Measurements from ENCODE around the gene EVA1C. TPM values are rescaled to one million over a fixed set of nuclear protein-coding genes. Genes with fewer than 3 reads are reported as not detected.
A peak's percentile ranks its signal among the peaks of the same experiment; 100 is the strongest.
"Not testable (repeated sequence)": the region's sequence is repeated elsewhere in the genome, so short reads cannot be mapped to it uniquely, and the experiment has no call there.

The EVA1C gene
- total RNA-seq, 1 donor from 2014 or later = 2.1 TPM

DNA sequence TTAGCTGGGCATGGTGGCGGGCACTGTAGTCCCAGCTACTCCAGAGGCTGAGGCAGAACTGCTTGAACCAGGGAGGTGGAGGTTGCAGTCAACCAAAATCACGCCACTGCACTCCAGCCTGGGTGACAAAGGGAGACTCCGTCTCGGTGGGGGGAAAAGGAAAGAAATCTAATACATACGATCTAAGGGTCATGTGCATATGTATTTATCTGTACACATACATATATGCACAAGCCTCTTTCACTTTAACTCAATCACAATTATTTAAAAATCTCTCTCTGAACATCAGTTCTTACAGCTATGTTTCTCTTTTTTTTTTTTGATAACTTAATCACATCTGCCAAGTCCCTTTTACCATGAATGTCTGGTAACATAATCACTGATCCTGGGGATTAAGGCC, 34.7 kb downstream of the EVA1C start:
- H3K27ac Mint-ChIP-seq = no peak overlapping the region

DNA sequence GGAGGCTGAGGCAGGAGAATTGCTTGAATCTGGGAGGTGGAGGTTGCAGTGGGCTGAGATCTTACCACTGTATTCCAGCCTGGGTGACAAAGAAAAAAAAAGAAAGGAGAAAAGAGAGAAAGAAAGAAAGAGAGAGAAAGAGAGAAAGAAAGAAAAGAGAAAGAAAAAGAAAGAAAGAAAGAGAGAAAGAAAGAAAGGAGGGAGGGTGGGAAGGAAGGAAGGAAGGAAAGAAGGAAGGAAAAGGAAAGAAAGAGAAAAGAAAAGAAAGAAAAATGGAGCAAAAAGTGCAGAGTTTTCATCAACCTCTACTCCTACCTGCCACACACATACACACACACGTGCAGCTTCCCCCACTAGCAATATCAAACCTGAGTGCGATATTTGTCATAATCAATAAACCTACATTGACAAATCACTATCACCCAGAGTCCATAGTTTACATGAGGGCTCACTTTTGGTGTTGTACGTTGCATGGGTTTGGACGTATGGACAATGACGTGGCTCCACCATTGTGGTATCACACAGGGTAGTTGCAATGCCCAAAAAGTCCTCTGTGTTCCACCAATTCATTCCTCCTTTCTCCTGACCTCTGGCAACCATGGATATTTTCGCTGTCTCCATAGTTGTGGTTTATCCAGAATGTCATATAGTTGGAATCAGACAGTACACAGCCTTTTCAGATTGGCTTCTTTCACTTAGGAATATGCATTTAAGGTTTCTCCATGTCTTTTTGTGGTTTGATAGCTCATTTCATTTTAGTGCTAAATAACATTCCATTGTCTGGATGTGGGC, 36.5 kb downstream of the EVA1C start:
- TF ChIP-seq, protein P1, sequence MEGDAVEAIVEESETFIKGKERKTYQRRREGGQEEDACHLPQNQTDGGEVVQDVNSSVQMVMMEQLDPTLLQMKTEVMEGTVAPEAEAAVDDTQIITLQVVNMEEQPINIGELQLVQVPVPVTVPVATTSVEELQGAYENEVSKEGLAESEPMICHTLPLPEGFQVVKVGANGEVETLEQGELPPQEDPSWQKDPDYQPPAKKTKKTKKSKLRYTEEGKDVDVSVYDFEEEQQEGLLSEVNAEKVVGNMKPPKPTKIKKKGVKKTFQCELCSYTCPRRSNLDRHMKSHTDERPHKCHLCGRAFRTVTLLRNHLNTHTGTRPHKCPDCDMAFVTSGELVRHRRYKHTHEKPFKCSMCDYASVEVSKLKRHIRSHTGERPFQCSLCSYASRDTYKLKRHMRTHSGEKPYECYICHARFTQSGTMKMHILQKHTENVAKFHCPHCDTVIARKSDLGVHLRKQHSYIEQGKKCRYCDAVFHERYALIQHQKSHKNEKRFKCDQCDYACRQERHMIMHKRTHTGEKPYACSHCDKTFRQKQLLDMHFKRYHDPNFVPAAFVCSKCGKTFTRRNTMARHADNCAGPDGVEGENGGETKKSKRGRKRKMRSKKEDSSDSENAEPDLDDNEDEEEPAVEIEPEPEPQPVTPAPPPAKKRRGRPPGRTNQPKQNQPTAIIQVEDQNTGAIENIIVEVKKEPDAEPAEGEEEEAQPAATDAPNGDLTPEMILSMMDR (IDR thresholded peaks at IDR 0.05; ENCODE audit: unreplicated experiment) = no peak
- DNase-seq (ENCODE audit: low spot score in 2 of 2, unreplicated experiment in 2 of 2) = no peak
- no peak overlapping the region for H3K4me3 Mint-ChIP-seq
- H3K27me3 Mint-ChIP-seq (ENCODE audit: low read depth) = peaks cover 15% of the 10 kb centered on the region
- peaks cover 5% of the 10 kb centered on the region for H3K4me1 Mint-ChIP-seq
- no peak overlapping the region for H3K27ac Mint-ChIP-seq
- peaks cover 7% of the 10 kb centered on the region for H3K9me3 Mint-ChIP-seq
- H3K36me3 Mint-ChIP-seq = peaks cover 1% of the 10 kb centered on the region

More for the DNA sequence above, 34.7 kb downstream of the EVA1C start:
- peaks cover 16% of the 10 kb centered on the region for H3K27me3 Mint-ChIP-seq (ENCODE audit: low read depth)
- TF ChIP-seq, protein P1 (IDR thresholded peaks at IDR 0.05; ENCODE audit: unreplicated experiment) = no peak
- H3K4me3 Mint-ChIP-seq = no peak overlapping the region
- DNase-seq (ENCODE audit: low spot score in 2 of 2, unreplicated experiment in 2 of 2) = no peak
- H3K36me3 Mint-ChIP-seq = peaks cover 1% of the 10 kb centered on the region
- H3K9me3 Mint-ChIP-seq = peaks cover 11% of the 10 kb centered on the region
- peaks cover 5% of the 10 kb centered on the region for H3K4me1 Mint-ChIP-seq

DNA sequence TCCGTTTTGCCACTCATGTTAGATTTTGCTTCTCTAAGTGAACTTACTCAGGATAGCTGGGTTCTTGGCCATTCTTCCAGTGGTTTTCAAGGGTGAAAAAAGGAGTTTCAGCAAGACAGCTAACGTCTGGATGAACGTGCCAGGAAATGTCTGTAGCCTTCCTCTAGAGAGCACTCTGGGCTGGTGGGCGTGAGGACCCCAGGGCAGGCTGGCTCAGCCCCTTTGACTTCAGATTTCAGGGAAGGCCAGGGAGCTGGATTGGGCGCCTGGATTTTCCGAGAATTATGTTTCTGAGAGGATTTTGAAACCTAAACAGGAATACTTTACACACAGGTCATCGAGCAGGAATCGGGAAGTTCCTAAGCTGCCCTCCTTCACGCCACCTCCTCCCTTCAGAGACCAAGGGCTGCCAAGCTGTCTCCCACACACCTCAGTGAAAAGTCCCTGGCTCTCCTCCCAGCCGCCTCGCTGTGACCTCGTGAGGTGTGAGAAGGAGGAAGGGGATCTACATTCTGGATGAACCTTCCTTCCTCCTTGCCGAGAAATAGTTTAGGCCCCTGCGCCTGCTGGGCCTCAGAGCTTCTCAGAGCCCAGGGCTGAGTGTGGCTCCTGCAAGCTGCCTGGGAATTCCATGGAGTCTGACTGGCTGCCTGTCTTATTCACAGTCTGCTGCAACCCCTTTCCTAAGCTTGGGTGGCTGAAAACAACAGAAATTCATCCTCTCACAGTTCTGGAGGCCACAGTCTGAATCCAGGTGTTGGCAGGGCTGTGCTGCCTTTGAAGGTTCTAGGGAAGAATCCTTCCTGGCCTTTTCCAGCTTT, 38.6 kb downstream of the EVA1C start:
- not testable (repeated sequence) for H3K9me3 Mint-ChIP-seq
- H3K27ac Mint-ChIP-seq = peak overlapping the region; percentile 83
- peak in 1 of 2 experiments; percentile 42 for DNase-seq (ENCODE audit: low spot score in 2 of 2, unreplicated experiment in 2 of 2)

DNA sequence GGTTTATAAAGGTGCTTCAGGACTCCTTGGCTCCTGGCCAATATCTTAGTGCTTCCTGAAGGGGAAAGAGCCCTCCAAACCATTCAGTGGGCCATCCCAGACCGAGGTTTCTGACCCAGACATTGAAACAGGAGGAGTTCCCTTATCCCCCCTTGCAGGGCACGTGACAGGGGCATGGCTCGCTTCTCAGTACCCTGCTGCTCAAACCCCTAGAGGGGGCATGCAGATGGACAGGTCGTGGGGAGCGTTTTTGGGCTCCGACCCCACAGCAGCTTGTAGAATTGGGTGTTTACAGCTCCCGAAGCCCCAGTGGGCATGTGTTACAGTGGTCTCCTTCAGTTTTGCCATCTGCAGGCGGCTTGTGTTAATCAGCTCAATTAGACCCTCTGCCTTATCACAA, 39.7 kb downstream of the EVA1C start:
- DNase-seq (ENCODE audit: low spot score in 2 of 2, unreplicated experiment in 2 of 2); H3K27ac Mint-ChIP-seq; H3K9me3 Mint-ChIP-seq; H3K27me3 Mint-ChIP-seq (ENCODE audit: low read depth); H3K36me3 Mint-ChIP-seq; H3K4me3 Mint-ChIP-seq: not testable (repeated sequence)
- H3K4me1 Mint-ChIP-seq = peaks cover 10% of the 10 kb centered on the region

More for the DNA sequence above, 38.6 kb downstream of the EVA1C start:
- peaks cover 12% of the 10 kb centered on the region for H3K27me3 Mint-ChIP-seq (ENCODE audit: low read depth)
- not testable (repeated sequence) for H3K36me3 Mint-ChIP-seq, H3K4me1 Mint-ChIP-seq, H3K4me3 Mint-ChIP-seq

DNA sequence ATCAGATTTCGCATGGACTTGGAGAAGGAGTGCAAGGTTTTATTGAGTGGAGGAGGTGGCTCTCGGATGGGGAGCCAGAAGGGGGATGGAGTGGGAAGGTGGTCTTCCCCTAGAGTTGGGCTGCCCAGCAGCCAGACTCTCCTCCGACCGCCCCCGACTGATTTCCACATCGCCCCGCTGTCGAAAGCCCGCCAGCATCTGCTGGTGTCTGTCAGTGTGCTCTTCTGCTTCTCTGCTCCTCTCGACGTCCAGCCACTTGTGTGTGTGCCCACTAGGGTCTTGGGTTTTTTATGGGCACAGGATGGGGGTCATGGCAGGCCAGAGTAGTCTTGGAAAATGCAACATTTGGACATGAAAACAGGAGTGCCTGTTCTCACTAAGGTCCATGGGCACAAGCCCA, 40.1 kb downstream of the EVA1C start:
- peaks cover 13% of the 10 kb centered on the region for H3K4me1 Mint-ChIP-seq
- no peak overlapping the region for H3K4me3 Mint-ChIP-seq
- no peak for DNase-seq (ENCODE audit: low spot score in 2 of 2, unreplicated experiment in 2 of 2)
- TF ChIP-seq, protein P1 (IDR thresholded peaks at IDR 0.05; ENCODE audit: unreplicated experiment) = no peak
- no peak overlapping the region for H3K27ac Mint-ChIP-seq
- peaks cover 4% of the 10 kb centered on the region for H3K9me3 Mint-ChIP-seq
- peaks cover 4% of the 10 kb centered on the region for H3K27me3 Mint-ChIP-seq (ENCODE audit: low read depth)
- no peaks in the 10 kb centered on the region for H3K36me3 Mint-ChIP-seq

DNA sequence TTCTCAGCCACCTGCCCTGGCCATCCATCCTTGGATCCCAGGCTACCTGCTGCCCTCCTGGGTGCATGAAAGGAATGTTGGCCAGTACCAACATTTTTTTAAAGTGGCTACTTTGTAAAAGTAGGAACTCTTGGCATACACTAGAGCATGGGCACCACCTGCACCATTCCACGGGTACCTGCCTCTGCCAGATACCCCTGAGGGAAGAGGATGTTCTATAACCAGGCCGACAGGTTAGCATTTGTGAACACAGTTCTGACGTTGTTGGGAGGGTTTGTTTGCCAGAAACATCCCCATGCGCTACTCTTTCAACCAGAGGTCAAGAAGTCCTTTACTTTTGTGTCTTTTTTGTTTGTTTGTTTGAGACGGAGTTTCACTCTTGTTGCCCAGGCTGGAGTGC, 43.0 kb downstream of the EVA1C start:
- Mint-ChIP-seq H3K4me3 (no peak overlapping the region), H3K27me3 (ENCODE audit: low read depth) (peaks cover 4% of the 10 kb centered on the region), H3K9me3 (peaks cover 4% of the 10 kb centered on the region), H3K36me3 (no peaks in the 10 kb centered on the region), H3K4me1 (peaks cover 16% of the 10 kb centered on the region), H3K27ac (no peak overlapping the region)
- DNase-seq (ENCODE audit: low spot score in 2 of 2, unreplicated experiment in 2 of 2) = no peak
- TF ChIP-seq, protein P1 (IDR thresholded peaks at IDR 0.05; ENCODE audit: unreplicated experiment) = no peak

Measured in mesothelial cell of epicardium (in vitro differentiated cells).